SK-N-SH (cell line): ENCODE results near the gene SLFNL1. TPM values are rescaled to one million over a fixed set of nuclear protein-coding genes. Genes with fewer than 3 reads are reported as not detected.

Source experiments
- CTCF ChIA-PET: fragments of 300-600, 350-600 bp; formaldehyde crosslinking; extraction: SDS; loops from one replicate; lab custom pipeline; 2021; lab: Yijun Ruan, JAX
- POLR2A ChIA-PET: fragments of 350-600 bp; sonication (Branson Sonifier 250); formaldehyde crosslinking; extraction: SDS; loops from one replicate; lab custom pipeline; 2020; ENCODE audit warnings: antibody characterized with exemption, inconsistent platforms; lab: Yijun Ruan, JAX
- DNase-seq: peaks from one replicate; pipeline ENCODE4 v3.0.0; 2012
- H2AFZ ChIP-seq: fragments of 200-600 bp; sonication (generic); 2 replicates; pipeline ENCODE4 v1.8.1; 2016; ENCODE audit warnings: antibody characterized with exemption, mild to moderate bottlenecking, low read depth
- H3F3A ChIP-seq: fragments of 200-600 bp; sonication (generic); replicated peaks from 2 replicates; pipeline ENCODE3; 2016; ENCODE audit warnings: antibody characterized with exemption, mild to moderate bottlenecking; ENCODE audit not compliant: insufficient read depth
- H3K27ac ChIP-seq, 2 experiments: fragments of 200-500 bp in 1 of 2; fragments of 200-600 bp in 1 of 2; sonication (Bioruptor generic) in 1 of 2; sonication (generic), shearing (Covaris generic) in 1 of 2; 2 replicates each; pipeline versions ENCODE4 v1.5.1 to v1.6.1; 2014 to 2016; ENCODE audit warnings: low read depth in 2 of 2, inconsistent platforms in 1 of 2, low read length in 1 of 2, mild to moderate bottlenecking in 1 of 2, mixed read lengths in 1 of 2
- H3K27me3 ChIP-seq: fragments of 200-600 bp; sonication (generic), shearing (Covaris generic); 2 replicates; pipeline ENCODE4 v1.6.1; 2016; ENCODE audit warnings: mixed run types; ENCODE audit not compliant: insufficient read depth
- H3K36me3 ChIP-seq, 2 experiments: fragments of 200-500 bp in 1 of 2; fragments of 200-600 bp in 1 of 2; sonication (Bioruptor generic) in 1 of 2; sonication (generic) in 1 of 2; replicated peaks in 1 of 2; 2 replicates each; pipeline versions ENCODE3 to v1.5.1; 2014 to 2016; ENCODE audit warnings: low read length in 1 of 2, mild to moderate bottlenecking in 1 of 2; ENCODE audit not compliant: insufficient read depth in 2 of 2, control insufficient read depth in 1 of 2
- H3K4me1 ChIP-seq, 2 experiments: fragments of 200-500 bp in 1 of 2; fragments of 200-600 bp in 1 of 2; sonication (Bioruptor generic) in 1 of 2; sonication (generic), shearing (Covaris generic) in 1 of 2; 2 replicates each; pipeline versions ENCODE4 v1.5.1 to v1.6.1; 2014 to 2016; ENCODE audit warnings: low read depth in 1 of 2, low read length in 1 of 2, mixed run types in 1 of 2; ENCODE audit not compliant: insufficient read depth in 2 of 2, control insufficient read depth in 1 of 2
- H3K4me2 ChIP-seq: fragments of 200-600 bp; sonication (generic), shearing (Covaris generic); 2 replicates; pipeline ENCODE4 v1.6.1; 2017; ENCODE audit warnings: mixed run types
- H3K4me3 ChIP-seq, 2 experiments: fragments of 200-500 bp in 1 of 2; fragments of 200-600 bp in 1 of 2; sonication (Bioruptor generic) in 1 of 2; sonication (generic), shearing (Covaris generic) in 1 of 2; 2 replicates each; pipeline versions ENCODE4 v1.5.1 to v1.8.1; 2014 to 2016; ENCODE audit warnings: low read depth in 2 of 2, inconsistent platforms in 1 of 2, low read length in 1 of 2, mild to moderate bottlenecking in 1 of 2, mixed read lengths in 1 of 2, moderate library complexity in 1 of 2
- H3K79me2 ChIP-seq: fragments of 200-600 bp; sonication (generic); 2 replicates; pipeline ENCODE4 v1.8.1; 2017; ENCODE audit warnings: mild to moderate bottlenecking; ENCODE audit not compliant: insufficient read depth
- H3K9ac ChIP-seq: fragments of 200-600 bp; sonication (generic); 2 replicates; pipeline ENCODE4 v1.6.1; 2017; ENCODE audit warnings: mixed run types
- H3K9me2 ChIP-seq: fragments of 200-600 bp; sonication (generic); 2 replicates; pipeline ENCODE4 v1.6.1; 2017; ENCODE audit warnings: mixed run types
- H3K9me3 ChIP-seq: fragments of 200-600 bp; sonication (generic); 2 replicates; pipeline ENCODE4 v1.6.1; 2017; ENCODE audit warnings: mixed run types, mild to moderate bottlenecking, moderate library complexity
- H4K20me1 ChIP-seq: fragments of 200-600 bp; sonication (generic); 2 replicates; pipeline ENCODE4 v1.6.1; 2017; ENCODE audit warnings: mild to moderate bottlenecking, mixed run types; ENCODE audit not compliant: insufficient read depth
- CHD2 ChIP-seq: fragments of 150-350 bp; IDR thresholded peaks from 2 replicates; pipeline ENCODE4 v1.6.1; 2018; ENCODE audit warnings: low read length; ENCODE audit not compliant: partially characterized antibody
- CTCF ChIP-seq: fragments of 200-600 bp; sonication (generic); IDR thresholded peaks from 2 replicates; pipeline ENCODE4 v1.6.1; 2017; ENCODE audit warnings: antibody characterized with exemption, mild to moderate bottlenecking, moderate library complexity
- ELF1 ChIP-seq: IDR thresholded peaks from 2 replicates; pipeline ENCODE4 v1.4.0; 2012
- EZH2phosphoT487 ChIP-seq: fragments of 200-600 bp; sonication (generic); IDR thresholded peaks from 2 replicates; pipeline ENCODE4 v1.6.1; 2017; ENCODE audit warnings: low read depth, mixed run types, mild to moderate bottlenecking, antibody characterized with exemption, moderate library complexity, borderline replicate concordance
- GABPA ChIP-seq: IDR thresholded peaks from 2 replicates; pipeline ENCODE4 v1.4.0; 2012; ENCODE audit warnings: low read depth, mild to moderate bottlenecking
- GATA2 ChIP-seq: sonication (generic); formaldehyde crosslinking; IDR thresholded peaks from 2 replicates; pipeline ENCODE4 v1.5.0; 2020; ENCODE audit warnings: mild to moderate bottlenecking, missing genetic modification reagents
- JUND ChIP-seq: IDR thresholded peaks from 2 replicates; pipeline ENCODE4 v1.4.0; 2012
- MEF2A ChIP-seq: IDR thresholded peaks from 2 replicates; pipeline ENCODE4 v1.4.0; 2012; ENCODE audit warnings: low read depth, borderline replicate concordance
- POLR2AphosphoS5 ChIP-seq: IDR thresholded peaks from 2 replicates; pipeline ENCODE4 v1.6.1; 2012; ENCODE audit warnings: low read depth, low read length
- RAD21 ChIP-seq: IDR thresholded peaks from 2 replicates; pipeline ENCODE4 v1.6.1; 2012; ENCODE audit warnings: mild to moderate bottlenecking, low read length
- WGBS: methylation state at CpG from one replicate; pipeline ENCODE4 v1.1.6; 2017; ENCODE audit warnings: low lambda C conversion rate; 5-methylcytosine and 5-hydroxymethylcytosine counted together
- polyA plus RNA-seq, 3 experiments: library from polyadenylated mRNA; depleted of rRNA; stranded (reverse); fragments of >200 nt; gene quantifications; 2 replicates each; pipeline ENCODE4 v1.2.3, GENCODE V29; 2012

SLFNL1 gene
- polyA plus RNA-seq, 1 of the 3 experiments (the other 2 are of a cell fraction), result 0.26 TPM

GRCh38 chr1:41025979-41026819 lies 4.7 kb upstream of the SLFNL1 start:
- Histone ChIP-seq H4K20me1 (no peaks in the 10 kb centered on the region), H3K9me3 (no peaks in the 10 kb centered on the region)
- POLR2A ChIA-PET, result no interaction called here

GRCh38 chr1:41024953-41025352 lies 3.4 kb upstream of the SLFNL1 start:
- H3K9ac ChIP-seq, result no peak overlapping the region
- peaks cover 12 to 20% of the 10 kb centered on the region in 2 experiments for H3K36me3 ChIP-seq
- no peaks in the 10 kb centered on the region for H3K9me3 ChIP-seq
- CTCF ChIA-PET, result interaction anchor here (0.9 to 2.7 kb wide), 5 partner anchors 10 to 98 kb away, joined by 3 to 12 read pairs (median 11); no protein-coding TSS in a partner anchor
- no peak overlapping the region for H3K4me3 ChIP-seq
- H3F3A ChIP-seq, result peaks cover 8% of the 10 kb centered on the region
- H2AFZ ChIP-seq, result no peak overlapping the region
- POLR2A ChIA-PET, result no interaction called here
- H4K20me1 ChIP-seq, result no peaks in the 10 kb centered on the region
- no peaks in the 10 kb centered on the region for H3K9me2 ChIP-seq
- no peak for TF ChIP-seq CHD2
- TF ChIP-seq EZH2phosphoT487, result no peak
- TF ChIP-seq ELF1, result no peak
- no peak for TF ChIP-seq JUND
- no peak for TF ChIP-seq RAD21
- TF ChIP-seq GABPA, result no peak
- no peak for TF ChIP-seq CTCF
- no peak for TF ChIP-seq GATA2 (CRISPR knock-in tag)
- TF ChIP-seq MEF2A, result no peak
- no peak overlapping the region for H3K27ac ChIP-seq
- no peaks in the 10 kb centered on the region for H3K79me2 ChIP-seq
- no peak for DNase-seq
- H3K4me1 ChIP-seq, result no peaks in the 10 kb centered on the region; a peak in 1 of 4 replicates
- WGBS, result 100% methylated on average over 2 of the region's 2 CpGs
- no peak overlapping the region for H3K4me2 ChIP-seq
- no peaks in the 10 kb centered on the region for H3K27me3 ChIP-seq

More at GRCh38 chr1:41025979-41026819, 4.7 kb upstream of the SLFNL1 start:
- Histone ChIP-seq H3K27me3 (no peaks in the 10 kb centered on the region), H3F3A (peaks cover 6% of the 10 kb centered on the region), H3K9me2 (no peaks in the 10 kb centered on the region)
- CTCF ChIA-PET, result interaction anchor here (0.7 to 2.7 kb wide), 2 partner anchors 12 to 79 kb away, joined by 3 to 12 read pairs; no protein-coding TSS in a partner anchor
- TF ChIP-seq CTCF (no peak), POLR2AphosphoS5 (no peak)
- TF ChIP-seq, all 33 proteins: peak for 0
- DNase-seq, result no peak
- Histone ChIP-seq H3K4me2 (no peak overlapping the region), H3K4me3 (no peak overlapping the region), H3K36me3 (peaks cover 15 to 20% of the 10 kb centered on the region in 2 experiments), H2AFZ (no peak overlapping the region), H3K4me1 (no peaks in the 10 kb centered on the region; a peak in 1 of 4 replicates), H3K9ac (no peak overlapping the region), H3K79me2 (no peaks in the 10 kb centered on the region), H3K27ac (no peak overlapping the region)
- WGBS, result 100% methylated on average over 4 of the region's 4 CpGs
